Measurements from ENCODE around the gene SCUBE1.

DNA sequence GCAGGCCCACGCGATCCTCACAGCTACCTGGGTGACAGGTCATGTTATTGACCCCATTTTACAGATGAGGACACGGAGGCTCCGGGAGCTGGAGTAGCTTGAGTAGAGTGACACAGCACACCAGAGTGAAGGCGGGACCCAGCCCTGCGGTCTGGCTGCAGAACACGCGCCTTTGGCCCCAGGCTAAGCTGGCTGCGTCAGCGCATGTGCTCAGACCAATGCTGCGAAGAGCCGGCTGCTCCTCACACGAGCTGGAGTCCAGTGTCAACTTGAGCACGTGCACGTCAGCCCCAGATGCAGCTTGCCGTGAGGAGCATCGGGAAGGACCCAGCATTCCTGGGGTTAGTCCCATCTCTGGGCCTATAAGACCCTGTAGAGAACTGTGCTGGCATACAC is 49.9 kb downstream of the SCUBE1 start:
- TF ChIP-seq LARP7 (IDR thresholded peaks at IDR 0.05) (no peak), MXI1 (IDR thresholded peaks at IDR 0.05; ENCODE audit: low read depth, low read length) (no peak), RAD21 (IDR thresholded peaks at IDR 0.05; ENCODE audit: insufficient read depth, low read depth, low read length) (no peak), JUND (IDR thresholded peaks at IDR 0.05; ENCODE audit: low read depth, low read length) (no peak), POLR2A (IDR thresholded peaks at IDR 0.05; ENCODE audit: low read depth, low read length) (no peak), CEBPB (IDR thresholded peaks at IDR 0.05; ENCODE audit: borderline replicate concordance in 1 of 2, low read depth in 2 of 2, low read length in 2 of 2) (no peak), USF2 (IDR thresholded peaks at IDR 0.05; ENCODE audit: borderline replicate concordance, low read depth, low read length) (no peak), BCL11A (IDR thresholded peaks at IDR 0.05; ENCODE audit: low read depth, low read length) (no peak), RFX5 (IDR thresholded peaks at IDR 0.05; ENCODE audit: low read depth, low read length) (no peak), POLR2AphosphoS5 (IDR thresholded peaks at IDR 0.05; ENCODE audit: low read length) (no peak)
- TF ChIP-seq, protein P1, sequence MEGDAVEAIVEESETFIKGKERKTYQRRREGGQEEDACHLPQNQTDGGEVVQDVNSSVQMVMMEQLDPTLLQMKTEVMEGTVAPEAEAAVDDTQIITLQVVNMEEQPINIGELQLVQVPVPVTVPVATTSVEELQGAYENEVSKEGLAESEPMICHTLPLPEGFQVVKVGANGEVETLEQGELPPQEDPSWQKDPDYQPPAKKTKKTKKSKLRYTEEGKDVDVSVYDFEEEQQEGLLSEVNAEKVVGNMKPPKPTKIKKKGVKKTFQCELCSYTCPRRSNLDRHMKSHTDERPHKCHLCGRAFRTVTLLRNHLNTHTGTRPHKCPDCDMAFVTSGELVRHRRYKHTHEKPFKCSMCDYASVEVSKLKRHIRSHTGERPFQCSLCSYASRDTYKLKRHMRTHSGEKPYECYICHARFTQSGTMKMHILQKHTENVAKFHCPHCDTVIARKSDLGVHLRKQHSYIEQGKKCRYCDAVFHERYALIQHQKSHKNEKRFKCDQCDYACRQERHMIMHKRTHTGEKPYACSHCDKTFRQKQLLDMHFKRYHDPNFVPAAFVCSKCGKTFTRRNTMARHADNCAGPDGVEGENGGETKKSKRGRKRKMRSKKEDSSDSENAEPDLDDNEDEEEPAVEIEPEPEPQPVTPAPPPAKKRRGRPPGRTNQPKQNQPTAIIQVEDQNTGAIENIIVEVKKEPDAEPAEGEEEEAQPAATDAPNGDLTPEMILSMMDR (IDR thresholded peaks at IDR 0.05 in 2 of 3, conservative IDR thresholded peaks at IDR 0.05 in 1 of 3; ENCODE audit: control insufficient read depth in 2 of 3, extremely low read depth in 1 of 3, insufficient read depth in 1 of 3, low read depth in 3 of 3, low read length in 3 of 3), result no peak
- TF ChIP-seq, protein P2, sequence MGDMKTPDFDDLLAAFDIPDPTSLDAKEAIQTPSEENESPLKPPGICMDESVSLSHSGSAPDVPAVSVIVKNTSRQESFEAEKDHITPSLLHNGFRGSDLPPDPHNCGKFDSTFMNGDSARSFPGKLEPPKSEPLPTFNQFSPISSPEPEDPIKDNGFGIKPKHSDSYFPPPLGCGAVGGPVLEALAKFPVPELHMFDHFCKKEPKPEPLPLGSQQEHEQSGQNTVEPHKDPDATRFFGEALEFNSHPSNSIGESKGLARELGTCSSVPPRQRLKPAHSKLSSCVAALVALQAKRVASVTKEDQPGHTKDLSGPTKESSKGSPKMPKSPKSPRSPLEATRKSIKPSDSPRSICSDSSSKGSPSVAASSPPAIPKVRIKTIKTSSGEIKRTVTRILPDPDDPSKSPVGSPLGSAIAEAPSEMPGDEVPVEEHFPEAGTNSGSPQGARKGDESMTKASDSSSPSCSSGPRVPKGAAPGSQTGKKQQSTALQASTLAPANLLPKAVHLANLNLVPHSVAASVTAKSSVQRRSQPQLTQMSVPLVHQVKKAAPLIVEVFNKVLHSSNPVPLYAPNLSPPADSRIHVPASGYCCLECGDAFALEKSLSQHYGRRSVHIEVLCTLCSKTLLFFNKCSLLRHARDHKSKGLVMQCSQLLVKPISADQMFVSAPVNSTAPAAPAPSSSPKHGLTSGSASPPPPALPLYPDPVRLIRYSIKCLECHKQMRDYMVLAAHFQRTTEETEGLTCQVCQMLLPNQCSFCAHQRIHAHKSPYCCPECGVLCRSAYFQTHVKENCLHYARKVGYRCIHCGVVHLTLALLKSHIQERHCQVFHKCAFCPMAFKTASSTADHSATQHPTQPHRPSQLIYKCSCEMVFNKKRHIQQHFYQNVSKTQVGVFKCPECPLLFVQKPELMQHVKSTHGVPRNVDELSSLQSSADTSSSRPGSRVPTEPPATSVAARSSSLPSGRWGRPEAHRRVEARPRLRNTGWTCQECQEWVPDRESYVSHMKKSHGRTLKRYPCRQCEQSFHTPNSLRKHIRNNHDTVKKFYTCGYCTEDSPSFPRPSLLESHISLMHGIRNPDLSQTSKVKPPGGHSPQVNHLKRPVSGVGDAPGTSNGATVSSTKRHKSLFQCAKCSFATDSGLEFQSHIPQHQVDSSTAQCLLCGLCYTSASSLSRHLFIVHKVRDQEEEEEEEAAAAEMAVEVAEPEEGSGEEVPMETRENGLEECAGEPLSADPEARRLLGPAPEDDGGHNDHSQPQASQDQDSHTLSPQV (IDR thresholded peaks at IDR 0.05), result no peak
- TF ChIP-seq, protein P3, sequence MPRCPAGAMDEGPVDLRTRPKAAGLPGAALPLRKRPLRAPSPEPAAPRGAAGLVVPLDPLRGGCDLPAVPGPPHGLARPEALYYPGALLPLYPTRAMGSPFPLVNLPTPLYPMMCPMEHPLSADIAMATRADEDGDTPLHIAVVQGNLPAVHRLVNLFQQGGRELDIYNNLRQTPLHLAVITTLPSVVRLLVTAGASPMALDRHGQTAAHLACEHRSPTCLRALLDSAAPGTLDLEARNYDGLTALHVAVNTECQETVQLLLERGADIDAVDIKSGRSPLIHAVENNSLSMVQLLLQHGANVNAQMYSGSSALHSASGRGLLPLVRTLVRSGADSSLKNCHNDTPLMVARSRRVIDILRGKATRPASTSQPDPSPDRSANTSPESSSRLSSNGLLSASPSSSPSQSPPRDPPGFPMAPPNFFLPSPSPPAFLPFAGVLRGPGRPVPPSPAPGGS (IDR thresholded peaks at IDR 0.05; ENCODE audit: borderline replicate concordance, insufficient read depth, low read depth, low read length, poor library complexity, severe bottlenecking), result no peak
- TF ChIP-seq, protein P4, sequence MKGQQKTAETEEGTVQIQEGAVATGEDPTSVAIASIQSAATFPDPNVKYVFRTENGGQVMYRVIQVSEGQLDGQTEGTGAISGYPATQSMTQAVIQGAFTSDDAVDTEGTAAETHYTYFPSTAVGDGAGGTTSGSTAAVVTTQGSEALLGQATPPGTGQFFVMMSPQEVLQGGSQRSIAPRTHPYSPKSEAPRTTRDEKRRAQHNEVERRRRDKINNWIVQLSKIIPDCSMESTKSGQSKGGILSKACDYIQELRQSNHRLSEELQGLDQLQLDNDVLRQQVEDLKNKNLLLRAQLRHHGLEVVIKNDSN (IDR thresholded peaks at IDR 0.05; ENCODE audit: borderline replicate concordance, extremely low read length, insufficient read depth, low read depth, low read length), result no peak

Measured in GM12878 (cell line).